ENCODE data around the gene MAL.

DNA sequence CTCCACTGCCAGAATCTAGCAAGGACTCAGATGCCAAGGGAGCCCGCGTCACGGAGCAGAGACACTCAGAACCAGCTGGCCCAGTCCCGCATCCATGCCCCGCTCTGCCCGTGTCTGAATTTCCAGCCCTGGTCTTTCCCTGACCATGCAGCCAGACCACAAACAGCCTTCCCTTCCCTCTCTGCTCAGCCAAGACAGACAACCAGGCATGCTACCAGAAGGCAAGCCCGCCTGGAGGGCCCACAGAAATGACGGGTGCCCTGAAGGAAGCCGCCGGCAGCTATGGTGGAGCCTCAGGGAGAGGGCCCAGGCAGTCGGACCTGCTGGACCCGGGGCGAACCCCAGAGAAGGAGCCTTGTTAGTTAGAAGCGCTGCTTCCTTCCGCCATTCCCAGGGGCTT is 45.1 kb upstream of the MAL start:
- TF ChIP-seq POLR2A (IDR thresholded peaks at IDR 0.05; ENCODE audit: low read depth, low read length) (no peak), POLR2AphosphoS5 (IDR thresholded peaks at IDR 0.05; ENCODE audit: low read depth, low read length) (no peak)

Data from GM12892 (cell line).